ENCODE data around the gene IL1A.

The IL1A gene

GRCh38 chr2:112790305-112790704, 6.0 kb upstream of the IL1A start:
- no peaks in the 10 kb centered on the region for H3K9me3 ChIP-seq (ENCODE audit: control insufficient read depth, low read length)
- WGBS, 2 experiments (ENCODE audit: insufficient coverage in 2 of 2) = 90 to 100% methylated on average over 1 to 4 of the region's 5 CpGs
- no peak overlapping the region for H3K4me3 ChIP-seq (ENCODE audit: extremely low read depth, insufficient read depth, low read length, poor library complexity, severe bottlenecking)
- H3K27ac ChIP-seq (ENCODE audit: low read depth, low read length, severe bottlenecking) = no peak overlapping the region
- H3K36me3 ChIP-seq (ENCODE audit: control insufficient read depth, insufficient read depth, low read length) = no peaks in the 10 kb centered on the region
- peaks cover 4% of the 10 kb centered on the region for H3K4me1 ChIP-seq (ENCODE audit: control insufficient read depth, insufficient read depth, low read length, poor library complexity, severe bottlenecking)

- H3K4me1 ChIP-seq (ENCODE audit: control insufficient read depth, insufficient read depth, low read length, poor library complexity, severe bottlenecking) = peaks cover 3% of the 10 kb centered on the region
- WGBS, 2 experiments (ENCODE audit: insufficient coverage in 2 of 2) = no CpG with 5 or more reads among the region's 1 CpG
- no peaks in the 10 kb centered on the region for H3K36me3 ChIP-seq (ENCODE audit: control insufficient read depth, insufficient read depth, low read length)
- H3K4me3 ChIP-seq (ENCODE audit: extremely low read depth, insufficient read depth, low read length, poor library complexity, severe bottlenecking) = no peak overlapping the region
- H3K9me3 ChIP-seq (ENCODE audit: control insufficient read depth, low read length) = no peaks in the 10 kb centered on the region
- H3K27ac ChIP-seq (ENCODE audit: low read depth, low read length, severe bottlenecking) = no peak overlapping the region
These were observed 4.9 kb upstream of the IL1A start for GRCh38 chr2:112789186-112789585.

DNA sequence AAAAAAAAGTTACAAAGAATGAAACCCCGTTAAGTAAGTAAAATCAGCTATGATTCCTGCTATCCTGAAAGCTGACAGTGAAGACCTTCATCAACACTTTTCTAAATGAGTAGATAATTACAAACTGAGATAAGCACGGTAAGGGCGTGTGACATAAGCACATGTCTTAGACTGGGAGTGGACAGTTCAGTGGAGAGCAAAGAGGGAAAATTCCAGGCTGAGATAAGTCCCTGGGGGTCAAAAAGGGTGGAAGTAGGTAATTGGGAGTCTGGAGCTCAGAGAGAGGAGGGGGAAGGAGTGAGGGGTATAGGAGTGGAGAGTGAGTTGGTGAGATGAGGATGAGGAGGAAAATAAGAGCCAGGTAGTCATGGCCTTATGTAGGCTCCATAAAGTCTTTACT, 4.4 kb upstream of the IL1A start:
- Histone ChIP-seq H3K4me3 (ENCODE audit: extremely low read depth, insufficient read depth, low read length, poor library complexity, severe bottlenecking) (no peak overlapping the region), H3K4me1 (ENCODE audit: control insufficient read depth, insufficient read depth, low read length, poor library complexity, severe bottlenecking) (no peaks in the 10 kb centered on the region), H3K9me3 (ENCODE audit: control insufficient read depth, low read length) (no peaks in the 10 kb centered on the region), H3K27ac (ENCODE audit: low read depth, low read length, severe bottlenecking) (no peak overlapping the region), H3K36me3 (ENCODE audit: control insufficient read depth, insufficient read depth, low read length) (no peaks in the 10 kb centered on the region)
- WGBS, 2 experiments (ENCODE audit: insufficient coverage in 2 of 2) = 88% methylated on average over 2 of the region's 3 CpGs; no CpG with 5 or more reads in 1 of the 2 experiments

GRCh38 chr2:112787729-112788393, 3.6 kb upstream of the IL1A start:
- no peaks in the 10 kb centered on the region for H3K9me3 ChIP-seq (ENCODE audit: control insufficient read depth, low read length)
- H3K4me3 ChIP-seq (ENCODE audit: extremely low read depth, insufficient read depth, low read length, poor library complexity, severe bottlenecking) = no peak overlapping the region
- 80 to 100% methylated on average over 1 to 2 of the region's 4 CpGs for WGBS, 2 experiments (ENCODE audit: insufficient coverage in 2 of 2)
- no peaks in the 10 kb centered on the region for H3K36me3 ChIP-seq (ENCODE audit: control insufficient read depth, insufficient read depth, low read length)
- H3K4me1 ChIP-seq (ENCODE audit: control insufficient read depth, insufficient read depth, low read length, poor library complexity, severe bottlenecking) = no peaks in the 10 kb centered on the region
- no peak overlapping the region for H3K27ac ChIP-seq (ENCODE audit: low read depth, low read length, severe bottlenecking)

GRCh38 chr2:112787294-112787693, 3.0 kb upstream of the IL1A start:
- Histone ChIP-seq H3K4me3 (ENCODE audit: extremely low read depth, insufficient read depth, low read length, poor library complexity, severe bottlenecking) (no peak overlapping the region), H3K27ac (ENCODE audit: low read depth, low read length, severe bottlenecking) (no peak overlapping the region), H3K9me3 (ENCODE audit: control insufficient read depth, low read length) (no peaks in the 10 kb centered on the region), H3K36me3 (ENCODE audit: control insufficient read depth, insufficient read depth, low read length) (no peaks in the 10 kb centered on the region), H3K4me1 (ENCODE audit: control insufficient read depth, insufficient read depth, low read length, poor library complexity, severe bottlenecking) (no peaks in the 10 kb centered on the region)
- 75 to 87% methylated on average over 1 of the region's 3 CpGs for WGBS, 2 experiments (ENCODE audit: insufficient coverage in 2 of 2)

DNA sequence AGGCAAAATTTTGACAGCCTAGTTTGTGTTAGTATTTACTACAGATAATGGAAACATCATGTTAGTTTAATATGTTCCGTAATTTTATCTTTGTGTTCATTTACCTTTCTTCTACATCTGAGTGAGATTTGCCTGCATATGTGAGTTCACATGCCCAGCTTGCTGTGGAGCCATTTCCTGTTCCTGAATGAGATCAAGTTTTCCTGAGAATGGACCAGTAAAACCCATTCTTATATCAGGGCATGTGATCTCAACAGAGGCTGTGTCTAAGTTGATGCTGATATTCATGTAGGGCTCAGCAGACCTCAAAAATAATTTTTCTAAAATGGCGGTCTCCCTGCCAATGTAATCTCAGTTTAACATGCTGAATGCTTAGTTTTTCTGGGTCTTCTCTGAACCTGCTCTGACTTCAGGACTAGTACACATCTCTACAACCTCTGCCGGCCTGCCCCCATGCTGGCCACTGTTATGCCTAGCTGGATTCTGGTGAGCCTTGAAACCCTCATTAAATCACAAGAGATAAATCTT, 1.0 kb downstream of the IL1A start:
- H3K27ac ChIP-seq (ENCODE audit: low read depth, low read length, severe bottlenecking) = no peak overlapping the region
- H3K4me1 ChIP-seq (ENCODE audit: control insufficient read depth, insufficient read depth, low read length, poor library complexity, severe bottlenecking) = no peaks in the 10 kb centered on the region
- WGBS, 2 experiments (ENCODE audit: insufficient coverage in 2 of 2) = 76 to 91% methylated on average over 2 of the region's 3 CpGs
- H3K4me3 ChIP-seq (ENCODE audit: extremely low read depth, insufficient read depth, low read length, poor library complexity, severe bottlenecking) = no peak overlapping the region
- no peaks in the 10 kb centered on the region for H3K9me3 ChIP-seq (ENCODE audit: control insufficient read depth, low read length)
- no peaks in the 10 kb centered on the region for H3K36me3 ChIP-seq (ENCODE audit: control insufficient read depth, insufficient read depth, low read length)

GRCh38 chr2:112782234-112782799, 2.0 kb downstream of the IL1A start:
- no peak overlapping the region for H3K4me3 ChIP-seq (ENCODE audit: extremely low read depth, insufficient read depth, low read length, poor library complexity, severe bottlenecking)
- H3K9me3 ChIP-seq (ENCODE audit: control insufficient read depth, low read length) = no peaks in the 10 kb centered on the region
- no peak overlapping the region for H3K27ac ChIP-seq (ENCODE audit: low read depth, low read length, severe bottlenecking)
- 60 to 93% methylated on average over 1 to 3 of the region's 3 CpGs for WGBS, 2 experiments (ENCODE audit: insufficient coverage in 2 of 2)
- no peaks in the 10 kb centered on the region for H3K4me1 ChIP-seq (ENCODE audit: control insufficient read depth, insufficient read depth, low read length, poor library complexity, severe bottlenecking)
- H3K36me3 ChIP-seq (ENCODE audit: control insufficient read depth, insufficient read depth, low read length) = no peaks in the 10 kb centered on the region

DNA sequence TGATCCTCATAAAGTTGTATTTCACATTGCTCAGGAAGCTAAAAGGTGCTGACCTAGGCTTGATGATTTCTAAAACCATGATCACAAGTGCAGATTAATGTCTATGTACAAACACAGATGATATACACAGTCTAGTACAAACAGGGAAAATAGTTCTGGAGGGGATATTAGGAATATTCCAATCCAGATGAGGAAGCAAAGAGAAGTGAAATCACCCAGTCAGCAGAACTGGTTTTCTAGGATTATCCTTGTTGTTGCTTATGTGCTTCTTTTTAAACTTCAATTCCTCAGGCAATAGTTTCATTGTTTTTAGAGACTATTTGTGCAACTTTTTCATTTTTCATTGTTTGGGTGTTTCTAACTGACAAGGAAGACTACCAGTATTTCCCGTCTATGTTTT, 4.7 kb downstream of the IL1A start:
- Histone ChIP-seq H3K9me3 (ENCODE audit: control insufficient read depth, low read length) (no peaks in the 10 kb centered on the region), H3K36me3 (ENCODE audit: control insufficient read depth, insufficient read depth, low read length) (no peaks in the 10 kb centered on the region), H3K4me1 (ENCODE audit: control insufficient read depth, insufficient read depth, low read length, poor library complexity, severe bottlenecking) (no peaks in the 10 kb centered on the region), H3K4me3 (ENCODE audit: extremely low read depth, insufficient read depth, low read length, poor library complexity, severe bottlenecking) (no peak overlapping the region), H3K27ac (ENCODE audit: low read depth, low read length, severe bottlenecking) (no peak overlapping the region)
- no CpG with 5 or more reads among the region's 1 CpG for WGBS, 2 experiments (ENCODE audit: insufficient coverage in 2 of 2)

DNA sequence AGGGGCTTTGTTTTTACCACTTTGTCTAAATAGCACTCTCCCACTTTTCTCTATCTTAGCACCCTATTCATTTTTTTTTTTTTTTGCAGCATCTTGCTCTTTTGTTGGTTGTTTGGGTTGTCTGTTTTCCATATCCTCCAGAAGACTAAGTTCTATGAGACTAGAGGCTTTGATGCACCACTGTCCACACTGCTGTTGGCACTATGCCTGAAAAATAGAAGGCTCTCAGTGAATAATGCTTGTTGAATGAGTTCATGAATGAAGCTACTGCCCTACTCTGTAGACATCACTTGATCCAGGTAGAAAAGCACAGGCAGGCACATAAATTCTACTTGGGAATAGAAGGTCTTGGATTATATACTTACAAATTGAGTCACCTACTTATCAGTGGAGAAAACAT, 7.3 kb downstream of the IL1A start:
- no peak overlapping the region for H3K4me3 ChIP-seq (ENCODE audit: extremely low read depth, insufficient read depth, low read length, poor library complexity, severe bottlenecking)
- H3K36me3 ChIP-seq (ENCODE audit: control insufficient read depth, insufficient read depth, low read length) = no peaks in the 10 kb centered on the region
- H3K9me3 ChIP-seq (ENCODE audit: control insufficient read depth, low read length) = no peaks in the 10 kb centered on the region
- H3K27ac ChIP-seq (ENCODE audit: low read depth, low read length, severe bottlenecking) = no peak overlapping the region
- H3K4me1 ChIP-seq (ENCODE audit: control insufficient read depth, insufficient read depth, low read length, poor library complexity, severe bottlenecking) = no peaks in the 10 kb centered on the region

DNA sequence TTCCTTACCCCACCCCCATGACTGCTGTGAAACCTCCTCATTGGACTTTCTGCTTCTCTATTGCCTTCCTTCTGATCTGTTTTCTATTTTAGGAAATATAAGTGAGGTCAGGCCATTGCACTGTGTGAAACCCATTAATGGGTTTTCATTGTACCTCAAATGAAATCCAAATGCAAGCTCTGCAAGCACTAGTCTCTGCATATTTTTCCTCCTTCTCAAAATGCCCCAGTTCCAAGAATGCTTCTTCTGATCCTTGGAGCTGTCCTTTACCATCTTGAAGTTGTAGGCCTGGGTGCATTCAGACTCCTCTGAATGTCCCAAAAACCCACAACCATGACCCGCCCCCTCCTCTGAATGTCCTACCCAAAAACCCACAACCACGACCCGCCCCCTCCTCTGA, 8.2 kb downstream of the IL1A start:
- WGBS, 2 experiments (ENCODE audit: insufficient coverage in 2 of 2) = no CpG with 5 or more reads among the region's 3 CpGs

DNA sequence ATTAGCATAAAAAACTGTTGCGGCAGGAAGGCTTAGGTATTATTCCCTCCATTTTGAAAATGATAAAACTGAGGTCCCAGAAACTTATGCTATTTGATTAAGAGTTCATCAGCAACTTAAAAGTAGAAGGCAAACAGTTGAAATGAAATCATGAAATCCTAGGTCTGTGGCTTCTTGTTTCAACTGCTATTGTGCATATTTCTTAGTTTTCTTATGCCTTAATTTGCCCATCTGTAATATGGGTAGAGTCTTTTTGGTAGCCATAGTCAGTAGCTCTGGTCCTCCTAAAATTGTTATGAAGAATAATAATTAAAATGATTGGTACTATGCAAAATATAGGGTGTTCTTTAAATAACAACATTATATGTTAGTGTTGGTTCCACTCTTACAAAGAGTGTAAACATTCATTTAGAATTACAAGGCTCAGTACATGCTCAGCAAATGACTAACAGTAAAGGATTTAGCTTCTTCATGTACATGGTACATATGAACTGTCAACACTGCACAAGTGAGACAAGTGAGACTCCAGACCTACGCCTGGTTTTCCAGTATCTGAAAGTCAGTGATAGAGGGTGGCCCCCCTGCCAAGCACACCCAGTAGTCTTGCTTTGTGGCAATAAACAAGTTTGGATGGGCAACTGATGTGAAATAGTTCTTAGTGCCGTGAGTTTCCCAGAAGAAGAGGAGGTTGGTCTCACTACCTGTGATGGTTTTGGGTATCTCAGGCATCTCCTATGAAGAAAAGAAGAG, 9.6 kb downstream of the IL1A start:
- 100% methylated on average over 2 to 3 of the region's 3 CpGs for WGBS, 2 experiments (ENCODE audit: insufficient coverage in 2 of 2)
- Histone ChIP-seq H3K4me1 (ENCODE audit: control insufficient read depth, insufficient read depth, low read length, poor library complexity, severe bottlenecking) (no peaks in the 10 kb centered on the region), H3K27ac (ENCODE audit: low read depth, low read length, severe bottlenecking) (no peak overlapping the region)

More for the DNA sequence above, 8.2 kb downstream of the IL1A start:
- H3K9me3 ChIP-seq (ENCODE audit: control insufficient read depth, low read length) = no peaks in the 10 kb centered on the region
- no peaks in the 10 kb centered on the region for H3K36me3 ChIP-seq (ENCODE audit: control insufficient read depth, insufficient read depth, low read length)
- no peak overlapping the region for H3K27ac ChIP-seq (ENCODE audit: low read depth, low read length, severe bottlenecking)
- no peaks in the 10 kb centered on the region for H3K4me1 ChIP-seq (ENCODE audit: control insufficient read depth, insufficient read depth, low read length, poor library complexity, severe bottlenecking)
- no peak overlapping the region for H3K4me3 ChIP-seq (ENCODE audit: extremely low read depth, insufficient read depth, low read length, poor library complexity, severe bottlenecking)

More for the DNA sequence above, 9.6 kb downstream of the IL1A start:
- Histone ChIP-seq H3K36me3 (ENCODE audit: control insufficient read depth, insufficient read depth, low read length) (no peaks in the 10 kb centered on the region), H3K9me3 (ENCODE audit: control insufficient read depth, low read length) (no peaks in the 10 kb centered on the region), H3K4me3 (ENCODE audit: extremely low read depth, insufficient read depth, low read length, poor library complexity, severe bottlenecking) (no peak overlapping the region)
